Stimulated activated CD4-positive, alpha-beta T cell treated with anti-CD3 and anti-CD28 coated beads, Interleukin-12 subunit alpha, Interleukin-12 subunit beta, amount 100 ng/mL, for 48 hours (primary cell): ENCODE data around the gene RERGL.
"Not testable (repeated sequence)": the region's sequence is repeated elsewhere in the genome, so short reads cannot be mapped to it uniquely, and the experiment has no call there.

ENCODE experiments used
- DNase-seq, 3 donors: peaks; one replicate each; pipeline ENCODE4 v3.0.0-alpha.2; 2020; ENCODE audit warnings: low read depth in 2 of 3, low spot score in 1 of 3

RERGL gene

GRCh38 chr12:18090093-18090492 is at the start of gene RERGL:
TSS of gene RERGL (minus strand) at chr12:18090193. CDS start at chr12:18090140, 53 bp downstream.
- DNase-seq, result no peak

GRCh38 chr12:18139254-18139653 is 49.3 kb upstream of the RERGL start:
- no peak for DNase-seq

- no peak for DNase-seq
Observed at GRCh38 chr12:18135509-18135908, 45.5 kb upstream of the RERGL start.

- no peak for DNase-seq
Observed at GRCh38 chr12:18135086-18135485, 45.1 kb upstream of the RERGL start.

DNA sequence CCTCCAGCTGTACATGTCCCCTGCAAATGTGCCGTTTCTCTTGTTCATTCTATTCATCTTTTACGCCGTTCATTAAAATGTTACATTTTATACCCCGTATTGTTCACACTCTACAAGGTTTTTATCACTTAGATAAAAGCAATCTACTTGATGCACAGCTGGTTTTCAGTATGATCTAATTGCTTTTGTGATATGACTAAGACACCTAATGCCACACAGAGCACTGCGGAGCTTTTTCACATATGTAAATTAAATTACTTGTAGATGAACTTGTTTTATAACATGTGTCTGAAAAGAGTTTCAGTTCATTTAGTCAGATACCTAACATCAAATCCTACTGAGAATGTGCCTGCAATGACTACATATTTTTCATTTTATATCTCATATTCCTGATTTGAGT is 40.9 kb upstream of the RERGL start:
- DNase-seq, result no peak

- DNase-seq, result no peak
Observed at GRCh38 chr12:18123707-18124106, 33.7 kb upstream of the RERGL start.

GRCh38 chr12:18120899-18121298 is 30.9 kb upstream of the RERGL start:
- no peak for DNase-seq

DNA sequence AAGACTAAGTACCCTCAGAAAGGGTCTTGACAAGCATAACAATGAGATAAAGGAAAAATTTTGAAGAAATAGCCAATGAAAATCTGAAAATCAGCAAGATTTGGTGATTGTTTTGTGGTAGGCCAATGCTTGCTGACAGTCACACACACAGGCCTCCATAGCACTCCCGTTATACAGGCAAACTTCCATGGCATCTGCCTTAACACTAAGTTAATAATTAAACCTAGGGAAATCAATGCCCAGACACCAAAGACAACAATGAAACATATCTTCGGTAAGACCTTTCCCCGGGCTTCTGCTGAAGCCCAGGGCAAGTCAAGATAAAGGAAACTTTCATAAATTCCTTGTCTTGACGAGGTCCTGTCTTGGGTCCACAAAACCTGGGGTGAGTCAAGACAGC is 18.6 kb upstream of the RERGL start:
- DNase-seq, result no peak

GRCh38 chr12:18103624-18104023 is 13.6 kb upstream of the RERGL start:
- no peak for DNase-seq

DNA sequence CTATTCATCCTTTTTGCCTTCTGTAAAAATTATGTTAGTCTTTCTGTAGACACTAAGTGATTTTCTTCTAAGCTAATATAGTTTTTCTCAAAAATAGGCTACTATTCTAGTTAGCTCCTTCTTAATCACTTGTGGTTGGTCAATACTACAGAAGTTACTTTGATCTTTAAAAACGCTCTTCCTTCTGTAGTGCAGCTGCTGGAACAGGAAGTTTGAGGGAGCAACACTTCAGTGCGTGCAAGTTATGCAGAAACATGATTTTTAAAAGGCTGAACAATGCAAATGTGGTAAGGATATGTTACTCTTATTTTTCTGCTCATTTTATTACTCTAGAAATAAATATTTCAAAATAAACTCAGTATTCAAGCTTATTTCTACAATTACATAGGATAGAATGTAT is 11.1 kb upstream of the RERGL start:
- DNase-seq, result no peak

DNA sequence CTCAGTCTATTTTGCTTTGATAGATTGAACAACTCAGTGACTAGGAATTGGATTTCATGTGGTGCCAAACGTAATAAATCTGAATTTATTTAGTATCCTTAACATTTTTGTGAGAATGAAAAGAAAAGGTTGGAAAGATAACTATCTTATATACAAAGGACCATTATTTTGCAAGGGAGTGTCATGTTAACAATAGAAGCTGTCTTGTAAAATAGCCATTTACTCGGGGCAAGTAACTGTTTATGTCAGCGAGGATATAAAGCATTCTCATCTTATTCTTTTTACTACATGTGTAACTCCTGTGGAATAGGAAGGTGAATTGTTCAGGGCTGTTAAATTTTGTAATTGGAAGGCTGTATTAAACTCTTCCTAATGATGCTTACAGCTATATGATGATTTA is 5.9 kb downstream of the RERGL start:
- no peak for DNase-seq

DNA sequence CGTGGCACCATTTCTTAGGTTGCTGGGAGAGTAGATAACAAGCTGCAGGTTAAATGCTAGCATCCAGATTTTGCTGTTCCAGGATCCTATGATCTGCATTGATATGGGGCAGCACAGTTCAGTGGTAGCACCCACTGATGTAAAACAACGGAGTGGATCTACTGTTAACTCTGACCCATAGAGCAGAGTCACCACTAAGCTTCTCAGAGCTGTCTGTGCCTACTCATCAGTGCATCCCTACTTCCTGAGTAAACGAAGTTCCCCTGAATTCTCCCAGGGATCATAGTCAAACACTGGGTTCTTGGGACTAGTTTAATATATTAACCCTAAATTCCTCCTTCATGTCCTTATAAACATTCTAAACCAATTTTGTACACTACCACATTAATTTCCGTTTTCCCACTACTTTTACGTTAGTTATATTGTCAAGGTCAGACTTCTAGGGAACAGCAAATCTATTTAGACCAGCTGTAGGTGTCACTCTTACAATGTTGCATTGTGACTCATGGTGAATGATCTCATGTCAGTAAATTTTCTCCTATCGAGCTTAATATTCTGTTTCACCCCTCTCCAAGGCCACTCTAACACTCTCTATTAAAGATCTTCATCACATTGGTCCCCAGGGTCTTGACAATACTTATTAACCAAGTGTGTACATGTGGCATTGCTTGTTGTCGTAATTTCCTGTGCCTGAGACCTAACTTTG is 10.3 kb downstream of the RERGL start:
- no peak for DNase-seq

DNA sequence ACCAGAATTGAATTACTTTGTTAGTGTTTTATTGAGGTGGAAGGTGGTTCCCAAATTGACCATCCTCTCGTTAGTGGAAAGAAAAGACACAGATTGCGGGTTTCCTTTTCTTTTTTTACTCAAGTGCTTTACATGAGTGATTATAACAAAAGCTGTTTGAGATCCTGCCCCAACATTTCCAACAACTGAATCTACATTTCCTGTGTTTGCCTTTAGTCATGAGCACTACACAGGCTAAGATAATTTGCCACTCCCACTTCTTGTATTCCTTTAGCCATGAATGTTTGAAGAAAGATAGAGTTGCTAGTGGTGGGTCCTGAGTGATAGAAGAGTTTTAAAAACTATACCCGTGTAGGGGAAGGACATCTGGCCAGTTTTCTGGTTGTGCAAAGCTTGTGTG is 16.0 kb downstream of the RERGL start:
- no peak for DNase-seq

DNA sequence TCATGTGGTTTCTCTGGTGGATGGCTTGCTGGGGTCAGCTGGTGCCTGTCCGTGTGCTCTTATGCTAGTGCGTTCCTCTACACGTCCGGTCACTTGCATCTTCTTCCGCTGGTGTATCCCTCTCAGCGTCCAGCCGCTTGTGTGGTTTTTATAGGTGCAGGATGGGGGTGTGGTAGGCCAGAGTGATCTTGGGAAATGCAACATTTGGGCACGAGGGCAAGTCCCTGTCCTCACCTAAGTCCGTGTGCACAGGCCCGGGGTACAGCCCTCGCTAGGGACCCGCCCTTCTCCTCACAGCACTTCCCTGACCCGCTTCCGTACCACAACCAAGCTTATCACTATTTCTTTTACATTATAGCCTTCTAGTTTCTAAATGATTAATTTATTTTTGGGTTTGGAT is 17.3 kb downstream of the RERGL start:
- no peak for DNase-seq

GRCh38 chr12:18071336-18071735 is 18.7 kb downstream of the RERGL start:
- DNase-seq, result no peak

DNA sequence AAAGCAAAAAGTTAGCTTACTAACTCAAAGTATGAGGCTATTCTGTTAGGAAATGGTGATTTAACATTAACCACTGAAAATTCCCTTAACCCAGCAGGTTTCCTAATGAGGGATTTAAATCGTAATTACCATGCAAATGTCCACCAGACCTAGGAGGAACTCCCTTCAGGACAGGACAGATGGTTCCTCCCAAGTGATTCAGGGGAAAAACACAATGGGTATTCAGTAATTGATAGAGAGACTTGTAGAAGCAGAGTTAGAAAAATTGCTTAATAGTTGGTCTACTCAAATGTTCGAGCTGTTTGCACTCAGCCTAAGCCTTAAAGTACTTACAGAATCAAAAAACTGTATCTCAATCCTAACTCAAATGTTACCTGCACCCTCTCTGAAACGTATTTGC is 21.6 kb downstream of the RERGL start:
- no peak for DNase-seq

GRCh38 chr12:18066666-18067065 is 23.3 kb downstream of the RERGL start:
- no peak for DNase-seq

DNA sequence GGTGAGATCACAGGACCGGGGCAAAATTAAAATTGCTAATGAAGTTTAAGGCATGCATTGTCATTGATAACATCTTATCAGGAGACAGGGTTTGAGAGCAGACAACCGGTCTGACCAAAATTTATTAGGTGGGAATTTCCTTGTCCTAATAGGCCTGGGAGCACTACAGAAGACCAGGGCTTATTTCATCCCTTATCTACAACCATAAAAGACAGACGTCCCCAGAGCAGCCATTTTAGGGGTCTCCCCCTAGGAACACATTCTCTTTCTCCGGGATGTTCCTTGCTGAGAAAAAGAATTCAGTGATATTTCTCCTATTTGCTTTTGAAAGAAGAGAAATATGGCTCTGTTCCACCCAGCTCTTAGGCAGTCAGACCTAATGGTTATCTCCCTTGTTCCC is 27.1 kb downstream of the RERGL start:
- DNase-seq, result not testable (repeated sequence)

DNA sequence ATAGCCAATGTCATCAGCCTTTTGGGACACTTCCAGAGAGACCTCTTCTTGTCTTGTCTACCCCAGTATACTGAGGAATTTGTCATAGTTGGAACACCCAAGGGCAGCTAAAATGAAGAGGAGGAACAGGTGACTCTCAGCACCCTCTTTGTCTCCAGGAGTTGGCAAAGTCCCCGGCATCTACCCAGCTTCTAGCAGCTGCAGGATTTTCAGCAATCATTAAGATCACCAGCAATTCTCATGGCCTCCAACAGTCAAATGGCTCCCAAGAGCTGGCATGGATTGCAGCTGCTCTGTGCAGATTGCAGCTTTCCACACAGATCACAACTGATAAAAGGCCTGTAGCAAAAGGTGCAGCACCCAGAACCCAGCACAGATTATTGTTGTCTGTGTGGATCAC is 32.9 kb downstream of the RERGL start:
- no peak for DNase-seq

DNA sequence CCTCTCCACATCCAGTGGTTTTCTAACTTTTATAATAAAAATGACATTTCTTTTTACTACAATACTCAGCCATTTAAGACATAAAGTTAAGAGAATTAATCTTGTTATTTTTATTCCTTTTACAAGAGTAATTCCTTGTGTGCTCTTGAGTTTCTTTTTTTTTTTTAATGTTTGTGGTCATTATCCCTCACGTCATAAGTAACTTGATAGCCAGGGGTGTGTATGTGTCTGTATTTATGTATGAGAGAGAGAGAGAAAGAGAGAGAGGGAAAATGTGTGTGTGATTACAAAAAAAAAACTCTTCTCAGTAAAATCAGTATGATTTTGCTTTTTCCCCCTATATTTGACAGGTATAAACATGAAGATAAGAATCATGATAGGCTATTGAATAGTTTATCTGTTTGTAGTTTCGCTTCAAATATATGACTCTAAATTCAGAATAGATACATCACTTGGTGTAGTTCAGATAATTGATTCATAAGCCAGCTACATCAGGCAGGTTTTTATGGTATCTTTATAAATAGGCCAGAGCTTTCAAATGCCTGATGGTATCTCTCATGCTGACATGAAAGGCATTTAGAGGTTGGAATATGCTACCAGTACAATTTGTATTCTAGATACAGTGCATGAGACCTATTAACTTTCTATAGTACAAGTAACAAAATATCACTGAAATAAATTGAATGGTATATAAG is 34.9 kb downstream of the RERGL start:
- no peak for DNase-seq

GRCh38 chr12:18045446-18045992 is 44.5 kb downstream of the RERGL start:
- no peak for DNase-seq

- not testable (repeated sequence) for DNase-seq
Observed at GRCh38 chr12:18040060-18040742, 49.8 kb downstream of the RERGL start.
